Mesendoderm (in vitro differentiated cells): ENCODE data around the gene PRRC2A.
A peak's percentile ranks its signal among the peaks of the same experiment; 100 is the strongest.

Source experiments
- DNase-seq: peaks from one replicate; pipeline ENCODE4 v3.0.0; 2013
- H2AK5ac ChIP-seq: 2 replicates; pipeline ENCODE4 v1.6.1; 2013; ENCODE audit warnings: low read length, inconsistent platforms
- H2BK120ac ChIP-seq: 2 replicates; pipeline ENCODE4 v1.6.1; 2013; ENCODE audit warnings: low read depth, mild to moderate bottlenecking, low read length, moderate library complexity, mixed read lengths
- H2BK15ac ChIP-seq: replicated peaks from 2 replicates; pipeline ENCODE4 v1.6.1; 2013; ENCODE audit warnings: low read depth, mild to moderate bottlenecking, moderate library complexity
- H2BK5ac ChIP-seq: 2 replicates; pipeline ENCODE4 v1.6.1; 2013; ENCODE audit warnings: low read length, inconsistent platforms
- H3K18ac ChIP-seq: 2 replicates; pipeline ENCODE4 v1.6.1; 2013; ENCODE audit warnings: mild to moderate bottlenecking, low read length, mixed read lengths
- H3K23ac ChIP-seq: one replicate; pipeline ENCODE4 v1.6.1; 2013; ENCODE audit warnings: low read length
- H3K27ac ChIP-seq: 2 replicates; pipeline ENCODE4 v1.5.1; 2013; ENCODE audit warnings: low read depth, mild to moderate bottlenecking, inconsistent platforms, low read length, moderate library complexity
- H3K27me3 ChIP-seq: 2 replicates; pipeline ENCODE4 v1.6.1; 2013; ENCODE audit warnings: low read length, control low read depth, mild to moderate bottlenecking, inconsistent platforms; ENCODE audit not compliant: insufficient read depth, poor library complexity
- H3K36me3 ChIP-seq: 2 replicates; pipeline ENCODE4 v1.6.1; 2013; ENCODE audit warnings: low read length, inconsistent platforms; ENCODE audit not compliant: control insufficient read depth, insufficient read depth
- H3K4ac ChIP-seq: one replicate; pipeline ENCODE4 v1.6.1; 2013; ENCODE audit warnings: low read depth, mild to moderate bottlenecking, low read length, moderate library complexity
- H3K4me1 ChIP-seq: 2 replicates; pipeline ENCODE4 v1.6.1; 2013; ENCODE audit warnings: low read depth, low read length, inconsistent platforms; ENCODE audit not compliant: control insufficient read depth
- H3K4me2 ChIP-seq: 2 replicates; pipeline ENCODE4 v1.6.1; 2013; ENCODE audit warnings: low read length
- H3K4me3 ChIP-seq: 2 replicates; pipeline ENCODE4 v1.5.1; 2013; ENCODE audit warnings: mild to moderate bottlenecking, low read length
- H3K56ac ChIP-seq: one replicate; pipeline ENCODE4 v1.6.1; 2013; ENCODE audit warnings: low read length
- H3K79me1 ChIP-seq: 2 replicates; pipeline ENCODE4 v1.6.1; 2013; ENCODE audit warnings: low read length, inconsistent platforms
- H3K79me2 ChIP-seq: 2 replicates; pipeline ENCODE4 v1.6.1; 2013; ENCODE audit warnings: mild to moderate bottlenecking, low read length; ENCODE audit not compliant: control insufficient read depth, insufficient read depth
- H3K9ac ChIP-seq: 2 replicates; pipeline ENCODE4 v1.6.1; 2013; ENCODE audit warnings: low read length, inconsistent platforms
- H4K5ac ChIP-seq: one replicate; pipeline ENCODE4 v1.6.1; 2013; ENCODE audit warnings: low read length
- H4K8ac ChIP-seq: one replicate; pipeline ENCODE4 v1.6.1; 2013; ENCODE audit warnings: low read depth, mild to moderate bottlenecking, control low read depth, low read length, moderate library complexity
- WGBS: extraction: QIAGEN DNeasy Blood & Tissue Kit; methylation state at CpG from one replicate; pipeline ENCODE4 v1.1.7; 2013; ENCODE audit warnings: low lambda C conversion rate, missing lambda C conversion rate; ENCODE audit not compliant: insufficient coverage; ENCODE audit errors: extremely low coverage; 5-methylcytosine and 5-hydroxymethylcytosine counted together

PRRC2A gene

DNA sequence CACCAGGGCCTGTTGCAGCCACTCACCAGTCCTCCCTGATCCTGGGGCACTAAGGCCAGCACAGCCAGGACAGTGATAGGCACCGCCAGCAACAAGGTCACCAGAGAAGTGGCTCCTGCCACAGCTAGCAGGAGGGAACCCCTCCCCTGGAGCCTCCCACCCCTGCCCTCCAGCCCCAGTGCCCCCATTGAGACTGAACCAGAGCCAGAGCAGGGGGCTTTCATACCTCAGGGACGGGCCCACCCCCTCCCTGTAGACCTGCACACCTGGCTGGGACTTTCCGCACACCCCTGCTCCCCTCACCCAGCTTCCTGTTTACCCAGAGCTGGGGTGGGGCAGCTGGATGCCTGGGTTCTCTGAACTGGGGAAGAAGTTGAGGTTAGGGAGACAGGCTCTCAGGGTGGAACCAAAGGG, 38.3 kb upstream of the PRRC2A start, which contains the start of gene LTB:
LTB (minus strand) TSS at position 195 of the 414 bp plus-strand sequence; CDS start at position 188, 7 bp downstream.
- Histone ChIP-seq H3K27me3 (no peaks in the 10 kb centered on the region), H4K5ac (no peak within 1 kb of the TSS), H2AK5ac (no peak within 1 kb of the TSS), H2BK120ac (no peak within 1 kb of the TSS), H3K36me3 (no peaks in the 10 kb centered on the region), H3K9ac (peak within 1 kb of the TSS; percentile 93), H2BK15ac (no peak within 1 kb of the TSS), H3K4ac (peak within 1 kb of the TSS; percentile 46), H3K79me2 (no peaks in the 10 kb centered on the region), H3K4me2 (peak within 1 kb of the TSS; percentile 94), H4K8ac (no peak within 1 kb of the TSS), H3K23ac (peak within 1 kb of the TSS; percentile 48), H3K18ac (peak within 1 kb of the TSS; percentile 91), H3K79me1 (no peaks in the 10 kb centered on the region), H3K56ac (peak within 1 kb of the TSS; percentile 93), H3K4me3 (peak within 1 kb of the TSS; percentile 89), H3K4me1 (peaks cover 5% of the 10 kb centered on the region), H3K27ac (no peak within 1 kb of the TSS), H2BK5ac (peak within 1 kb of the TSS; percentile 62)
- DNase-seq, result no peak
- WGBS, result no CpG with 5 or more reads among the region's 3 CpGs

- Histone ChIP-seq H4K8ac (no peak overlapping the region), H3K4me2 (no peak overlapping the region), H2BK120ac (no peak overlapping the region), H3K27ac (no peak overlapping the region), H3K4me1 (peaks cover 3% of the 10 kb centered on the region), H3K4me3 (no peak overlapping the region), H3K79me2 (no peaks in the 10 kb centered on the region), H3K23ac (no peak overlapping the region), H3K36me3 (no peaks in the 10 kb centered on the region), H3K9ac (no peak overlapping the region), H3K27me3 (no peaks in the 10 kb centered on the region), H2AK5ac (no peak overlapping the region), H2BK5ac (no peak overlapping the region), H3K4ac (no peak overlapping the region), H3K56ac (no peak overlapping the region), H4K5ac (no peak overlapping the region), H3K79me1 (no peaks in the 10 kb centered on the region), H3K18ac (no peak overlapping the region), H2BK15ac (no peak overlapping the region)
- WGBS, result no CpG with 5 or more reads among the region's 2 CpGs
- peak; percentile 70 for DNase-seq
Measured at GRCh38 chr6:31585491-31585890, 35.0 kb upstream of the PRRC2A start.

GRCh38 chr6:31586008-31586407, 34.5 kb upstream of the PRRC2A start, which contains the start of gene LST1:
Gene LST1 (plus strand): TSS chr6:31586277. CDS start chr6:31587300, 1,023 bp downstream.
- H3K4me1 ChIP-seq, result peaks cover 3% of the 10 kb centered on the region
- no peak within 1 kb of the TSS for H3K27ac ChIP-seq
- H3K23ac ChIP-seq, result no peak within 1 kb of the TSS
- DNase-seq, result no peak
- H3K4ac ChIP-seq, result no peak within 1 kb of the TSS
- WGBS, result no CpG with 5 or more reads among the region's 1 CpG
- no peak within 1 kb of the TSS for H2BK5ac ChIP-seq
- no peaks in the 10 kb centered on the region for H3K27me3 ChIP-seq
- H3K79me2 ChIP-seq, result no peaks in the 10 kb centered on the region
- H4K5ac ChIP-seq, result no peak within 1 kb of the TSS
- H2AK5ac ChIP-seq, result no peak within 1 kb of the TSS
- H3K4me2 ChIP-seq, result no peak within 1 kb of the TSS
- no peak within 1 kb of the TSS for H3K9ac ChIP-seq
- H4K8ac ChIP-seq, result no peak within 1 kb of the TSS
- no peak within 1 kb of the TSS for H2BK15ac ChIP-seq
- no peak within 1 kb of the TSS for H2BK120ac ChIP-seq
- H3K79me1 ChIP-seq, result no peaks in the 10 kb centered on the region
- H3K56ac ChIP-seq, result no peak within 1 kb of the TSS
- no peak within 1 kb of the TSS for H3K18ac ChIP-seq
- H3K36me3 ChIP-seq, result no peaks in the 10 kb centered on the region
- no peak within 1 kb of the TSS for H3K4me3 ChIP-seq

GRCh38 chr6:31586599-31587281, 33.8 kb upstream of the PRRC2A start:
- Histone ChIP-seq H3K9ac (no peak overlapping the region), H2BK5ac (no peak overlapping the region), H3K23ac (no peak overlapping the region), H3K4me1 (peaks cover 2% of the 10 kb centered on the region), H3K4me3 (no peak overlapping the region), H3K4ac (no peak overlapping the region), H3K4me2 (no peak overlapping the region), H4K8ac (no peak overlapping the region), H3K27ac (no peak overlapping the region), H3K79me2 (no peaks in the 10 kb centered on the region), H3K27me3 (no peaks in the 10 kb centered on the region), H3K18ac (no peak overlapping the region), H2AK5ac (no peak overlapping the region), H4K5ac (no peak overlapping the region), H2BK15ac (no peak overlapping the region), H3K36me3 (no peaks in the 10 kb centered on the region), H3K56ac (no peak overlapping the region), H3K79me1 (no peaks in the 10 kb centered on the region), H2BK120ac (no peak overlapping the region)
- no peak for DNase-seq
- WGBS, result no CpG with 5 or more reads among the region's 9 CpGs

- Histone ChIP-seq H4K5ac (no peak overlapping the region), H2BK5ac (no peak overlapping the region)
- no CpG with 5 or more reads among the region's 12 CpGs for WGBS
Measured at GRCh38 chr6:31587791-31588777, 32.4 kb upstream of the PRRC2A start.

More at GRCh38 chr6:31587791-31588777, 32.4 kb upstream of the PRRC2A start:
- Histone ChIP-seq H3K56ac (no peak overlapping the region), H3K4me1 (no peaks in the 10 kb centered on the region), H3K79me1 (no peaks in the 10 kb centered on the region), H3K27ac (no peak overlapping the region), H3K23ac (peak overlapping the region; percentile 80), H3K9ac (no peak overlapping the region), H3K4me2 (no peak overlapping the region), H2AK5ac (no peak overlapping the region), H3K4ac (no peak overlapping the region), H3K4me3 (no peak overlapping the region), H3K27me3 (no peaks in the 10 kb centered on the region), H3K18ac (no peak overlapping the region), H4K8ac (no peak overlapping the region), H3K36me3 (no peaks in the 10 kb centered on the region), H3K79me2 (no peaks in the 10 kb centered on the region), H2BK120ac (no peak overlapping the region), H2BK15ac (no peak overlapping the region)
- DNase-seq, result no peak
